H1 (cell line): ENCODE data around the gene PJA1.

ENCODE experiments used
- CBX5 ChIP-seq: fragments of 300-800, 300-1000 bp; sonication (generic); IDR thresholded peaks from 2 replicates; pipeline ENCODE4 v1.7.1; 2016; ENCODE audit warnings: antibody characterized with exemption, low read length, low read depth
- EZH2 ChIP-seq: fragments of 200-600 bp; sonication (generic); IDR thresholded peaks from 2 replicates; pipeline ENCODE4 v1.7.1; 2012; ENCODE audit warnings: low read depth, mild to moderate bottlenecking, moderate library complexity, low read length, inconsistent platforms; ENCODE audit not compliant: severe bottlenecking
- POLR2AphosphoS5 ChIP-seq: IDR thresholded peaks from 2 replicates; pipeline ENCODE4 v1.6.1; 2011; ENCODE audit warnings: low read depth, low read length
- TF ChIP-seq, protein P1 (sequence below), 3 experiments: IDR thresholded peaks; 1 replicate in 2 of 3; 2 replicates in 1 of 3; pipeline versions ENCODE4 v1.5.1 to v1.6.1; 2011; ENCODE audit warnings: low read length in 3 of 3, mild to moderate bottlenecking in 3 of 3, inconsistent platforms in 2 of 3, low read depth in 1 of 3, moderate library complexity in 1 of 3; ENCODE audit not compliant: insufficient read depth in 1 of 3; ENCODE audit errors: control extremely low read depth in 1 of 3

DNA sequence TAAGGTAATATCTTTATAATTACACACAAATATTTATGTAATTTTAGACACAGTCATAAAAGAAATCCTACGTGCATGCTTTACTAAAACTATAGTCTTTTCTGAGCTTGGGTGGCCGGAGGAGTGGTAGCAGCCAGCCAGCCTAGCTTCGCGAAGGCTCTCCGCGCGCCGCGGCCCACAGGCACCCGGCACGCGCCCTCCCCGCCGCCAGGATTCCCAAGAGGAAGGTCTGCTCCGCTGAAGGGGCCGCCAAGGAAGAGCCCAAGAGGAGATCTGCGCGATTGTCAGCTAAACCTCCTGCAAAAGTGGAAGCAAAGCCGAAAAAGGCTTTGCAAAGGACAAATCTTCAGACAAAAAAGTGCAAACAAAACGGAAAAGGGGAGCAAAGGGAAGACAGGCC is 8.7 kb upstream of the PJA1 start:
- TF ChIP-seq POLR2AphosphoS5 (no peak), EZH2 (no peak), CBX5 (no peak)
- TF ChIP-seq, protein P1, sequence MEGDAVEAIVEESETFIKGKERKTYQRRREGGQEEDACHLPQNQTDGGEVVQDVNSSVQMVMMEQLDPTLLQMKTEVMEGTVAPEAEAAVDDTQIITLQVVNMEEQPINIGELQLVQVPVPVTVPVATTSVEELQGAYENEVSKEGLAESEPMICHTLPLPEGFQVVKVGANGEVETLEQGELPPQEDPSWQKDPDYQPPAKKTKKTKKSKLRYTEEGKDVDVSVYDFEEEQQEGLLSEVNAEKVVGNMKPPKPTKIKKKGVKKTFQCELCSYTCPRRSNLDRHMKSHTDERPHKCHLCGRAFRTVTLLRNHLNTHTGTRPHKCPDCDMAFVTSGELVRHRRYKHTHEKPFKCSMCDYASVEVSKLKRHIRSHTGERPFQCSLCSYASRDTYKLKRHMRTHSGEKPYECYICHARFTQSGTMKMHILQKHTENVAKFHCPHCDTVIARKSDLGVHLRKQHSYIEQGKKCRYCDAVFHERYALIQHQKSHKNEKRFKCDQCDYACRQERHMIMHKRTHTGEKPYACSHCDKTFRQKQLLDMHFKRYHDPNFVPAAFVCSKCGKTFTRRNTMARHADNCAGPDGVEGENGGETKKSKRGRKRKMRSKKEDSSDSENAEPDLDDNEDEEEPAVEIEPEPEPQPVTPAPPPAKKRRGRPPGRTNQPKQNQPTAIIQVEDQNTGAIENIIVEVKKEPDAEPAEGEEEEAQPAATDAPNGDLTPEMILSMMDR (IDR thresholded peaks at IDR 0.05; ENCODE audit: control extremely low read depth in 1 of 3, insufficient read depth in 1 of 3, low read depth in 1 of 3, low read length in 3 of 3), result no peak
